Measurements from ENCODE around the gene KRTAP5-5. TPM values are rescaled to one million over a fixed set of nuclear protein-coding genes. Genes with fewer than 3 reads are reported as not detected.

The KRTAP5-5 gene
- total RNA-seq, 1 experiment from 2014 or later: not detected

- Mint-ChIP-seq H3K27ac (ENCODE audit: unreplicated experiment) (no peak overlapping the region), H3K36me3 (ENCODE audit: insufficient read depth, unreplicated experiment) (no peaks in the 10 kb centered on the region), H3K4me1 (ENCODE audit: low read depth, unreplicated experiment) (peaks cover 38% of the 10 kb centered on the region), H3K4me3 (ENCODE audit: unreplicated experiment) (peak overlapping the region; percentile 35), H3K27me3 (ENCODE audit: insufficient read depth, unreplicated experiment) (no peaks in the 10 kb centered on the region), H3K9me3 (ENCODE audit: unreplicated experiment) (no peaks in the 10 kb centered on the region)
- Histone ChIP-seq H3K27me3 (replicated peaks; ENCODE audit: control insufficient read depth, insufficient read depth, low read length) (no peaks in the 10 kb centered on the region), H3K36me3 (ENCODE audit: control insufficient read depth, insufficient read depth, low read length) (no peaks in the 10 kb centered on the region), H3K9me3 (no peaks in the 10 kb centered on the region), H3K4me3 (ENCODE audit: low read depth, low read length) (no peak overlapping the region), H3K4me1 (peaks cover 42% of the 10 kb centered on the region)
- intact Hi-C loops (cut with micrococcal nuclease; ENCODE audit: unreplicated experiment): loop anchor here (1.0 kb wide), 1 partner anchor 18 kb away; no protein-coding TSS in a partner anchor
- ChIA-PET CTCF (interaction anchor here (0.9 kb wide), 1 partner anchor 21 kb away, joined by 4 read pairs; no protein-coding TSS in a partner anchor), POLR2A (no interaction called here)
- TF ChIP-seq, protein P1, sequence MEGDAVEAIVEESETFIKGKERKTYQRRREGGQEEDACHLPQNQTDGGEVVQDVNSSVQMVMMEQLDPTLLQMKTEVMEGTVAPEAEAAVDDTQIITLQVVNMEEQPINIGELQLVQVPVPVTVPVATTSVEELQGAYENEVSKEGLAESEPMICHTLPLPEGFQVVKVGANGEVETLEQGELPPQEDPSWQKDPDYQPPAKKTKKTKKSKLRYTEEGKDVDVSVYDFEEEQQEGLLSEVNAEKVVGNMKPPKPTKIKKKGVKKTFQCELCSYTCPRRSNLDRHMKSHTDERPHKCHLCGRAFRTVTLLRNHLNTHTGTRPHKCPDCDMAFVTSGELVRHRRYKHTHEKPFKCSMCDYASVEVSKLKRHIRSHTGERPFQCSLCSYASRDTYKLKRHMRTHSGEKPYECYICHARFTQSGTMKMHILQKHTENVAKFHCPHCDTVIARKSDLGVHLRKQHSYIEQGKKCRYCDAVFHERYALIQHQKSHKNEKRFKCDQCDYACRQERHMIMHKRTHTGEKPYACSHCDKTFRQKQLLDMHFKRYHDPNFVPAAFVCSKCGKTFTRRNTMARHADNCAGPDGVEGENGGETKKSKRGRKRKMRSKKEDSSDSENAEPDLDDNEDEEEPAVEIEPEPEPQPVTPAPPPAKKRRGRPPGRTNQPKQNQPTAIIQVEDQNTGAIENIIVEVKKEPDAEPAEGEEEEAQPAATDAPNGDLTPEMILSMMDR (IDR thresholded peaks at IDR 0.05; ENCODE audit: insufficient read depth in 1 of 2, low read depth in 1 of 2, low read length in 1 of 2, severe bottlenecking in 1 of 2, unreplicated experiment in 1 of 2): no peak
- BruUV-seq (replicated peaks): no TSS peak
- peak; percentile 14 to 62 for DNase-seq
Measured at GRCh38 chr11:1673446-1674172, 44.0 kb downstream of the KRTAP5-5 start.

- ChIA-PET CTCF (interaction anchor here (0.6 to 2.4 kb wide), 2 partner anchors 22 to 128 kb away, joined by 7 to 8 read pairs; no protein-coding TSS in a partner anchor), POLR2A (interaction anchor here (0.5 kb wide), 1 partner anchor 73 kb away, joined by 3 read pairs; no protein-coding TSS in a partner anchor)
- Histone ChIP-seq H3K9me3 (no peaks in the 10 kb centered on the region), H3K4me1 (peaks cover 42% of the 10 kb centered on the region), H3K4me3 (ENCODE audit: low read depth, low read length) (no peak overlapping the region), H3K27me3 (replicated peaks; ENCODE audit: control insufficient read depth, insufficient read depth, low read length) (no peaks in the 10 kb centered on the region), H3K36me3 (ENCODE audit: control insufficient read depth, insufficient read depth, low read length) (no peaks in the 10 kb centered on the region)
- Mint-ChIP-seq H3K36me3 (ENCODE audit: insufficient read depth, unreplicated experiment) (no peaks in the 10 kb centered on the region), H3K9me3 (ENCODE audit: unreplicated experiment) (no peaks in the 10 kb centered on the region), H3K27me3 (ENCODE audit: insufficient read depth, unreplicated experiment) (no peaks in the 10 kb centered on the region), H3K4me1 (ENCODE audit: low read depth, unreplicated experiment) (peaks cover 38% of the 10 kb centered on the region), H3K27ac (ENCODE audit: unreplicated experiment) (peak overlapping the region; percentile 75), H3K4me3 (ENCODE audit: unreplicated experiment) (peak overlapping the region; percentile 35)
- DNase-seq: peak; percentile 52 to 72
- no TSS peak for BruUV-seq (replicated peaks)
- intact Hi-C loops (cut with micrococcal nuclease; ENCODE audit: unreplicated experiment): loop anchor here (1.0 kb wide), 1 partner anchor 17 kb away; no protein-coding TSS in a partner anchor
- TF ChIP-seq, protein P1 (IDR thresholded peaks at IDR 0.05; ENCODE audit: insufficient read depth in 1 of 2, low read depth in 1 of 2, low read length in 1 of 2, severe bottlenecking in 1 of 2, unreplicated experiment in 1 of 2): no peak
Measured at GRCh38 chr11:1674173-1675131, 44.9 kb downstream of the KRTAP5-5 start.
